ENCODE measurements around the gene RNF223.

DNA sequence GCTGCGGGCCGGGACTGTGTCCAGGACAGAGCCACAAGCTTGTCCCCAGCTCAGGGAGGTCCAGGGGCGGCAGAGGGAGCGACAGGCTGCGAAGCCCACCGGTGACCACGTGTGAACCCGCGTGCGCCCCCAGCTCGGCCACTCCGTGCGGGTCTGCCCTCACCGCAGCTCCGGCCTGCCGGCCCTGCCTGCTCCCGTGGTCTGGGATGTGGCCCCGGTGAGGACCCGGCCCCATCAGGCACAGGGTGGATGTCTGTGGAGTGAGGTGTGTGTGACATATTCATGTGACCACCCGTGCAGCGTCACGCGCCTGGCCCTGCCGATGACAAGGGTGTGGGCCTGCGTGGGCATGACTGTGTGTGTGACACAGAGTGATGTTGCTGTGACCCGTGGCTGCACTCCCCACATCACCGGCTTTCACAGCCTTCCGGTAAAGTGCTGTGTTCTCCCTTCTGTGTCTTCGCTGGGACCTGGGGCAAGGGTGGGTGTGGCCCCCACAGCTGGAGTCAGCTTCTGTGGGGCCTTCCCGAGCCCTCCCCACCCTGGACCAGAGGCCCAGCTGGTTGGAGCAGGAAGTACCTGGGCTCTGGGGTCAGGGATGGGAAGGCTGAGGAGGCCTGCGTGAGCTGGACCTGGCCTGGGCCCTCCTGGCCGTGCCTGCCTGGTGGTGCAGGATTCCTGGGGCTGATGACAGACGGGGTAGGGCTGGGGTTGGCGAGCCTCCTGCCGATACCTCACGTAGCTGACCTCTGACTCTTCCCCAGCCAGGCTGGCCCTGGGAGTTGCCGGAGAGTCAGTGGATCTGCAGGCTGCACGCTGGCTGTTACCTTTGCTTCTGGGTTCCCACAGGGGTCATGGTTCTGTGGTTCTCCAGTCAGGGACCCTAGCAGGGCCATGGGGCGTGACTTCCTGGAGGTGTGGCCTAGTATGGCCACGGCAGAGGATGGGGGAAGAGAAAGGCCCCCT lies 4.1 kb downstream of the RNF223 start:
- TF ChIP-seq EZH2 (IDR thresholded peaks at IDR 0.05; ENCODE audit: insufficient read depth, poor library complexity, severe bottlenecking) (no peak), EZH2phosphoT487 (IDR thresholded peaks at IDR 0.05; ENCODE audit: insufficient read depth, low read depth) (no peak)
